SIG-M5 (cell line): ENCODE results near the gene PLXNA4.

Experiments used
- DNase-seq: peaks from one replicate; lab custom pipeline; 2025; lab: John Stamatoyannopoulos, UW

PLXNA4 gene

GRCh38 chr7:132240262-132240661 is 336.0 kb downstream of the PLXNA4 start:
- DNase-seq, result no peak

DNA sequence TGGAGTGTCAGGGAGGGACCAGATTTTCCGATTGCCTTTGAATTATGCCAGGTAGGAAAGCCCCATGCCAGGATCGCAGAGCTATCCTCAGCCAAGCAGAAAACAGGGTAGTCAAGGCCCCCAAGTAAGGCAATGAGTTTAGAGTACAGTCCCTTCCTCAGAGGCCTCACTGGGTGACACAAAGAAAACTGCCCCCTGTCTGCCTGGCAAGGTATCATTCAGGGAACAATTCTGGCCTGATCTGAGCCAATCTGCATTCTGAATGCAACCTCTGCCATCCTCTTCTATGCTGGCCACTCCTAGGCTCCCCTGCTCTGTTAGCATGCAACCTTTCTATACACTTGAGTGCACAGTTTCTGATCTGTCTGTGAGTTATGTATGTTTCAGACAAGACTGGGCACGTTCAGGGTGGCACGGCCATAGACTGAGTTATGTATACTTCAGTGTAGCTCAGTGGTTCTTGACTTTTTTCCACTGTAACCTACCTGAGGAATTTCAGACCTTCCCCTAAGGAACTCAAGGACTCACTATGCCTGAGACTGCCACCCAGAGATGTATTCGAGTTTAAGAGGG is 336.8 kb downstream of the PLXNA4 start:
- DNase-seq, result no peak

GRCh38 chr7:132234711-132235110 is 341.6 kb downstream of the PLXNA4 start:
- no peak for DNase-seq

DNA sequence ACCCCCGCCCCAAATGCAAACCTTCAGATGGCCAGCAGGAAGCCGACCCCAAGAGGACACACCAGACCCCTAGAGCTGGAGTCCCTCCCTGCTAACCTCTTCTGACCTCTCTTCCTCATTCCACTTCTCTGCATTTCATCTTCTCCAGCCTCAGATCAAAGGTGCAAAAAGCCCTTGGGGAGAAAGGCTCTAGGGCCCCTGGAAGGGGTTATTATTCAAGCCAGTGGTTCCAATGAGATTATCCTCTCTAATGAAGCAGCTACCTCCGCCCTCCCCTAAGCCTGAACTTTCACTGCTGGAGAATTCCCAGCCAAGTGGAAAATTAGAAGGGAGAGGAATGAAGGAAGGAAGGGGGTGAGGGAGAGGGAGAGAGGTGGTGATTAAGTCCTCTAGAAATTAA is 343.9 kb downstream of the PLXNA4 start:
- DNase-seq, result no peak

DNA sequence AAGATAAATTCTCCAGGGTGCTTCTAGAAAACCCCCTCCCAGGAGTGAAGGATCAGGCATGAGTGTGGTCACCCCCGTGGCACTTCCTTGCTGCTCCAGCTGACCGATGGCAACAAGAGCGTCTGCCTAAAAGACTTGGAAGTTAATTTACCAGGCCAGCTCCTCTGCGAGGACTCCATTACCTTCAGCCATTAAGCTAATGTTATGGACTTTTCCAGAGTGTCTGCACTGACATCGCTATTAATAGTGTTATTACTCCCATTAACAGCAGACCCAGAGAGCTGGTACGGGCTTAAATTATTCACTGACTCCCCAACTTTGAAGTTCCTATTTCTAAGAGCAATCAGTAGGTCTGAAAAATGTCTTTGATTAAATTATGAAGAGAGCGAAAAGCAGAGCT is 345.8 kb downstream of the PLXNA4 start:
- no peak for DNase-seq

GRCh38 chr7:132228240-132228639 is 348.0 kb downstream of the PLXNA4 start:
- no peak for DNase-seq

DNA sequence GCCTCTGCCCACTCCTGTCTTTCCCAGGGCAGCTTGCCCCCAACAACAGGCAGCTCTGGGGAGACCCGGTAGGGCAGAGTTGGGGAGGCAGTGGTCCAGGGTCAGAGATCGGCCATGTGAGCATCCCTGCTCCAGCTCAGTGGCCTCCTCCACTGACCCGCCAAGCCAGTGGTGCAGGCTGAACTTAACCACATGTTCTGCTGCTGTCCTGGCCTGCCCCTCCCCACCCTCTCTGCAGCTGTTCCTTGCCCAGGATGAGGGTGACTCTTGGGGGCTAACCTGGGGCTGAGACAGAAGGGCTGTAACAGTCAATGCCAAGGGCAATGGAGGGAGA is 349.3 kb downstream of the PLXNA4 start:
- DNase-seq, result no peak

GRCh38 chr7:132226046-132226956 is 350.0 kb downstream of the PLXNA4 start:
- DNase-seq, result no peak

DNA sequence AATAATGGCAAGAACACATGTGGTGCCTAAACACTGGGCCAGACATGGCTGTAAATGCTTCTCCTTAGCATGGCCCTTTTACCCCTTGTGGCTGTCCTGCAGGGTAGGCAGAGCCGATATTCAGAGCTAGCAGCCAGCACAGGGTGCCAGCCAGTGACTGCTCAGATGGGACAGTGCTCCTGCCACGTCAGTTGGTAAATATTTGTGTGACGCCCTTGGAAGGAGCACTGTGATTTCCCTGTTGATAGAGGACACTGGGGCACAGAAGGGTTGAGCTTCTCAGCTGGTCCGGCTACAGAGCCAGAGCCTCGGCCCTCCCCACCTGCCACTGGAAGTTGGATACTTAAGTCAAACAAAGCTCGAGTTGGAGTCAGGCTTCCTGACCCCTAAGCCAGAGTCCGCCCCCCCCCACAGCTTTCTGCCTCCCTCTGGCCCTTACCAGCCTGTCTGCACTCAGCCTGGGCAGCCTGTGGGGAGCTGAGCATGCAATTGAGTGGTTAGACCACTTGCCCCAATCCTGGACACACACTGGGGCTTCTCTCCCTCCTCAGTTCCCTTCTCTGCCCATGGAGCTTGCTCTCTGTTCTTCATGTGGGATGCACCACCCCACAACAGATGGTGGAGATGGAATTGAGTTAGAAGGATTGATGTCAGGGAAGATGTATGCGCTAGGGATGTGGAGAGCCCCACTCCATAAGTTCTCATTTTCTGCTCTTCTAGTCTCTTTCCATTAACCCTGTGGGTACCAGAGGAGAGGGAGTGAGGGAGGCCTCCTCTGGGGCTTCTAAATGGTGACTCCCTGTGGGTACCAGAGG is 350.8 kb downstream of the PLXNA4 start:
- no peak for DNase-seq

DNA sequence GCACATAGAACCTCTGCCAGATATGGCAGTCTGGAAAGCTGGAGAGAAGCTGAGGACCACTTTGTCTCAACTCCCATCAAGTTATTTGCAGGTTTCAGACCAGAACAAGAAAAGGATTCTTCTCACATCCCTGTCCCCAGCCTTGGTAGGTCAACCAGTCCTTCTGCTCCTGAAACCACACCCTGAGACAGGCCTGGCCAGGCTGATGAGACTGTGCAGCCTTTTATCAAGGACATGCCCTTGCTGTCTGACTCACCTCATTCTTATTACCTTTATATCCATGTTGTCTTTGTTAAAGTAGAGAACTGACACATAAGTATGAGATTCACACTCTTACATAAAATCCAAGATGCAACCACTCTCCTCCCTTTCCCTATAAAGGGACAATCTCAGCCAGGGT is 354.9 kb downstream of the PLXNA4 start:
- DNase-seq, result no peak

GRCh38 chr7:132220060-132220459 is 356.2 kb downstream of the PLXNA4 start:
- DNase-seq, result no peak

DNA sequence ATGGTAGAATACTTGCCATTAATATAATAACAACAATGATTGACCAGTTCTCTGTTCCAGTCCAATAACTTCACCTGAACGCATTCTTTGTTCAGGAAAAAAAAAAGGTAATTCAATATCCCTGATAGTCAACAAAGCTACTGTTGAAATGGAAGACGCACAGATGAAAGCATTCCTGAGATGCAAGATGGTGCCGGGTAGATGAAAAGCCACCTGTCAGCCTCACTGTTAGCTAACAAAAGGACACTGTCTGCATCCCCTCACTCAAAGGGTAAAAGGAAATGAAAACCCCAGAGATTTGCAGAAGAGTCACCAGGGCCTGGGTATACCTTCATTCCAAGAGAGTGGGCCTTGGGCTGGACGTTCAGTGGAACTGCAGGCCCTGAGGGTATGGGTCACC is 357.4 kb downstream of the PLXNA4 start:
- DNase-seq, result no peak

DNA sequence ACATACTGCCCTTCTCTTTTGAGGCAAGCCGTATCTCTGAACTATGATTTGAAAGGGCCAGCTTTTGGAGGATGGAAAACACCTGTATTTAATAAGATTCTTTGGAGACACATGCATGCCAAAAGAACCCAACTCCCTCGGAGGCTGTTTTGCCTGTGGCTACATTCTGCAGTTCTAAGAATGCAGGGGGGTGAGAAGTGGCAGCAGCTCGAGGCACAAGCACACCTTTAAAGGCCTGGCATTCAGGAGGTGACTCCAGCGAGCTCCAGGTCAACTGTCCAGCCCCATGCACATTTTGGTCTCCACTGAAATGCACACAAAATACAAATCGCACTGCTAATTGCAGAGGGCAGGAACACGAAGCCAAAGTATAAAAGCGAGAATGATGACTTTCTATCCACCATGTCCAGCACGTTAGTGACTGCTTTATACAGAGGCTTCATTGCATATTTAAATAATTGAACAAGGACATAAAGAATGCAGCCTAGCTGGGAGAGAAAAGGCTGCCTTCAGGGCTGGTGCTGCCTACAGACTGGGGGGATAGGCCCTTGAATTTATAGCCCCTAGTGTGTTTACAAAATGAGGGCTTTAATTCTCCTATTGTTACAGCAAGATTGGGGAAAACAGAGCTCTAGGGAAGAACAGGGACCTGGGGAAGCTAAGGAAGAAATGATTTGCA is 359.3 kb downstream of the PLXNA4 start:
- DNase-seq, result no peak

DNA sequence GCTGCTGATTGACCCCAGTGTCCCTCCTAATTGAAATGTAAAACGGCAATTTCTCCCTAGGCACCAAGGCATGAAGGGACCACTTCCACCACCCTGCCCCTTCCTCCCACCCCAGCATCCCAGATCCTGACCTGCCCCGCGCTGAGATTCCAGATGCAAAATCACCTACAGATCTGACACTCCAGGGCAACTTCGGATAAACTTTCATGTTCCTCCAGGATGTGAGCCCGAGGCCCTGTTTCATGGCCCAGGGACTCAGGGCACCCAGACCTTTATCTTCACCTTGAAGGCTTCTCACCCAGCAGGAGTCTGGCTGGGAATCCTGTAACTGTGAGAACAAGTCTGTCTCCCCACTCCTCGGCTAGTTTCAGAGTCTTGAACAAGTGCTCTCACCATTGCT is 361.8 kb downstream of the PLXNA4 start:
- DNase-seq, result no peak

- no peak for DNase-seq
These were observed 362.7 kb downstream of the PLXNA4 start for GRCh38 chr7:132213583-132213982.

GRCh38 chr7:132211971-132212370 is 364.3 kb downstream of the PLXNA4 start:
- no peak for DNase-seq

GRCh38 chr7:132210821-132211220 is 365.4 kb downstream of the PLXNA4 start:
- no peak for DNase-seq

DNA sequence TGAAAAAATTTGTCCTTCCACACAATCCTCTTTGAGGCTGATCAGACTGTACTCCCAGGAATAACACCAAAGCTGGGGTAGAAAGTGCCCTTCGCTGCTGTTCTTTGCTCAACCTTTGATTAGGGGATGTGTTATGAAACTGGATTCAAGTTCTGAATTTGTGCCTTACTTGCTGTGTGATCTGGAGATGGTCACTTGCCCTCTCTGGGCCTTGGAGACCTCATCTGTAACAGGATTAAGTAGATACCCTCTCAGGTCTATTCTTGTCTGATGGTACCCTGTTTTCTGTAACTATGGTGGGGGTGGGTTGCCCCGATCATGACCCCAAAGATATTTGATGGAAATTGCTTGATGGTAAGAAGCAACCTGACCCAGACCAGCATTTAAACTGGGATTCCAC is 368.5 kb downstream of the PLXNA4 start:
- no peak for DNase-seq

GRCh38 chr7:132207211-132207610 is 369.1 kb downstream of the PLXNA4 start:
- DNase-seq, result no peak

GRCh38 chr7:132206594-132206993 is 369.7 kb downstream of the PLXNA4 start:
- DNase-seq, result no peak

GRCh38 chr7:132205509-132205908 is 370.8 kb downstream of the PLXNA4 start:
- no peak for DNase-seq

DNA sequence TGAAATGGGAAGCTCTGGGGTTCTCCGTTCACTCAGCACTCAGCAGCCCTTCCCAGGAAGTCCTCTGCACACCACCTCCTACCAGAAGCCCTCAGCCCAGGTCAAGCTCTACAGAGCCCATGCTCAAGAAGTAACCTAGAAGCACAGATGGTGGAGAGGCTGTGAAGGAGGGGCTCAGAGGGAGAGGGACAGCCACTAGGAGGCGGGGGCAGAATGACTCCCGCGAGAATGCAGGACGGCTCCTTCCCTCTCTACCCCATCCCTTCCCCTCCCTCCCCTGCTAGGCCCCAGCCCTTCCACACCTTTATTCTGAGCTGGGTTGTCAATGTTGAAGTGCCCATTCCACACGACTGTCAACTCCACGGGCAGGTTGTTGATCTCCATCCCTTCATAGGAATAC is 373.2 kb downstream of the PLXNA4 start:
- DNase-seq, result no peak
